Measurements from ENCODE around the gene PXMP4.
A peak's percentile ranks its signal among the peaks of the same experiment; 100 is the strongest.

The PXMP4 gene

DNA sequence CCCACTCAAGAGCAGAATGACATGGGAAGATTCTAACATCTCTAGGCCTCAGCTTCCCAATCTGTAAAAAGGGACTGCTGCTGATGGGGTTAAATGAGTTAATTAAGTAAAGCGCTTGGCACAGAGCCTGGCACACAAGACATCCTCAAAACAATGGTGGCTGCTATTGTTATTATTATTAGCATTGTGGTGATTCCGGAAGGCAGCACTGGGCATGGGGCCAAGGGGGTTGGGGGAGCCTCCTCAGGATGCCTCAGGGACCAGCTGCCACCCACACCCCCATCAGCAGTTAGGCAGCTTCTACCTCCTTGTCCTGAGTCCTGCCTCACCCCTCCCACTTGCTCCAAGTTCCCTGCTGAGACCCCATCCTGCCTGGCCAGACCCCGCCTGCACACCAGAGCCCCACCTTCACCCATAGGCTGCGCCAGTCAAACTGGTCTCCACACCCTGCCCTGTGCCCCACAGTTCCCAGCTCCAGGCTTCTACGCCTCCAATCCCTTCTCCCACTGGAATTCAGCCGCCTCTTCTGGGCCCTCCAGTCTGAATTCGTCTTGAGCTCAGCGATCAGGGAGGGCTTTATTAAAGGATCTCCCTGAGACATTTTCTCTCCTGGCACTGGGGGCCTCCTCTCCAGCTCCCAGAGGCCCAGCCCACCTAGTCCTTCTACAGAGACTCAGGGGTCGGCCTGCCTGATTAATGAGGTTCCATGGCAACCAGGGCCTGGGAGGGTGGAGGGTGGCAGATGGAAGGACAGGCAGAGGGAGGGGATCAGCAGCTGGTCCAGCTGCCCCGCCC, 35.4 kb downstream of the PXMP4 start:
- ATAC-seq (replicated peaks; ENCODE audit: extremely low read depth, poor library complexity, severe bottlenecking) = no peak
- H3K36me3 Mint-ChIP-seq (ENCODE audit: insufficient read depth) = peaks cover 3% of the 10 kb centered on the region
- H3K9me3 Mint-ChIP-seq = no peaks in the 10 kb centered on the region
- H3K27ac Mint-ChIP-seq (ENCODE audit: low read depth) = no peak overlapping the region
- H3K4me1 Mint-ChIP-seq = peaks cover 20% of the 10 kb centered on the region
- no peak for DNase-seq (ENCODE audit: low spot score in 2 of 2)
- no peaks in the 10 kb centered on the region for H3K27me3 Mint-ChIP-seq
- H3K4me3 Mint-ChIP-seq = peak overlapping the region; percentile 67

DNA sequence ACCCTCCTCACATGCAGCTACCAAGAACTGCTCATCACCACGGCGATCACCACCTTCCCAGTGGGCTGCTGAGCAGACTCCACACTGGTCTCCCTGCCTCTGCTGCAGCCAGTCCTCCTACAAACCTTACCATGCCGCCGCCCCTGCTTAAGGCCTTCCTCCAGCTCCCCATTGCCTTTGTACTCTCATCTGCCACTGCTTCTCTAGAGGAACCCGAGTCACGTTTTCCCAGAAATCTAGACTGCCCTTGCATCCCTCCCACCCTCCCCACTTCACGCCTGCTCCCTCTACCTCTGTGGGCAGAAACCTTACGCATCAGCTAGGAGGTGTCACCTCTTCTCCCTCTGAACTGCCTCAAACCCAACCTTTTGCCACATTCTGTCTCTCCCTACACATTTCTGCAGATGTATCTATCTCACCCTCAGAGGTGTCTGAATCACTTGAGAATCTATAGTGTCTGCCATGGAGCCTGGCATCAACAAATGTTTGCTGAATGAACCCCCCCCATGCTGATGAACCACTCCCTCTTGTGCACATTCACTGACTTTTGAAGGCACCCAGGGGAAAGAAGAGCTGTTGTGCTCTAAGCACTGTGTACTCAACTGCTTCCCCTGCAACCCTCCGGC, 38.3 kb downstream of the PXMP4 start:
- H3K27me3 Mint-ChIP-seq = no peaks in the 10 kb centered on the region
- H3K4me1 Mint-ChIP-seq = peaks cover 31% of the 10 kb centered on the region
- ATAC-seq (replicated peaks; ENCODE audit: extremely low read depth, poor library complexity, severe bottlenecking) = no peak
- H3K27ac Mint-ChIP-seq (ENCODE audit: low read depth) = peak overlapping the region; percentile 0
- H3K36me3 Mint-ChIP-seq (ENCODE audit: insufficient read depth) = peaks cover 3% of the 10 kb centered on the region
- no peak for DNase-seq (ENCODE audit: low spot score in 2 of 2)
- no peaks in the 10 kb centered on the region for H3K9me3 Mint-ChIP-seq
- H3K4me3 Mint-ChIP-seq = no peak overlapping the region

DNA sequence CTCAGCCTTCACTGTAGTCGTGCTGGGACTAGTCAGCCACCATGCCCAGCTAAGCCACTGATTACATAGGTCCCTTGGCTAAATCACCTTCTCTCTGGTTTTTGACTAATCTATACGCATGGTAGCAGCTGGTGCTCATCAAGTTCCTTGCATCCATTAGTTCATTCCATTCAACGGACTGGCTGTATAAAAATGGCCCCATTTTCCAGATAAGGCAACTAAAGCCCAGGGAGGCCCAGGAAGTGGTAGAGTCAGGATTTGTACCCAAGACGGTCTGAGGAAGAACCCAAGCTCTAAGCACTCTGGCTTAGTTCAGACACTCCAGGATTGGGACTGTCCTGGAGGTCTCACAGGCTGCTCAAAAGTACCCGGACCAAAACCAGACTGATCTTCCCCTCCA, 38.8 kb downstream of the PXMP4 start:
- H3K36me3 Mint-ChIP-seq (ENCODE audit: insufficient read depth) = peaks cover 1% of the 10 kb centered on the region
- H3K27me3 Mint-ChIP-seq = no peaks in the 10 kb centered on the region
- DNase-seq (ENCODE audit: low spot score in 2 of 2) (no peak), ATAC-seq (replicated peaks; ENCODE audit: extremely low read depth, poor library complexity, severe bottlenecking) (no peak)
- H3K9me3 Mint-ChIP-seq = no peaks in the 10 kb centered on the region
- no peak overlapping the region for H3K4me3 Mint-ChIP-seq
- peaks cover 25% of the 10 kb centered on the region for H3K4me1 Mint-ChIP-seq
- H3K27ac Mint-ChIP-seq (ENCODE audit: low read depth) = no peak overlapping the region

- Mint-ChIP-seq H3K9me3 (no peaks in the 10 kb centered on the region), H3K27ac (ENCODE audit: low read depth) (no peak overlapping the region), H3K27me3 (no peaks in the 10 kb centered on the region), H3K36me3 (ENCODE audit: insufficient read depth) (peaks cover 1% of the 10 kb centered on the region), H3K4me3 (no peak overlapping the region), H3K4me1 (peaks cover 25% of the 10 kb centered on the region)
- DNase-seq (ENCODE audit: low spot score in 2 of 2) = no peak
- ATAC-seq (replicated peaks; ENCODE audit: extremely low read depth, poor library complexity, severe bottlenecking) = no peak
Observed at GRCh38 chr20:33680686-33681085, 39.4 kb downstream of the PXMP4 start.

DNA sequence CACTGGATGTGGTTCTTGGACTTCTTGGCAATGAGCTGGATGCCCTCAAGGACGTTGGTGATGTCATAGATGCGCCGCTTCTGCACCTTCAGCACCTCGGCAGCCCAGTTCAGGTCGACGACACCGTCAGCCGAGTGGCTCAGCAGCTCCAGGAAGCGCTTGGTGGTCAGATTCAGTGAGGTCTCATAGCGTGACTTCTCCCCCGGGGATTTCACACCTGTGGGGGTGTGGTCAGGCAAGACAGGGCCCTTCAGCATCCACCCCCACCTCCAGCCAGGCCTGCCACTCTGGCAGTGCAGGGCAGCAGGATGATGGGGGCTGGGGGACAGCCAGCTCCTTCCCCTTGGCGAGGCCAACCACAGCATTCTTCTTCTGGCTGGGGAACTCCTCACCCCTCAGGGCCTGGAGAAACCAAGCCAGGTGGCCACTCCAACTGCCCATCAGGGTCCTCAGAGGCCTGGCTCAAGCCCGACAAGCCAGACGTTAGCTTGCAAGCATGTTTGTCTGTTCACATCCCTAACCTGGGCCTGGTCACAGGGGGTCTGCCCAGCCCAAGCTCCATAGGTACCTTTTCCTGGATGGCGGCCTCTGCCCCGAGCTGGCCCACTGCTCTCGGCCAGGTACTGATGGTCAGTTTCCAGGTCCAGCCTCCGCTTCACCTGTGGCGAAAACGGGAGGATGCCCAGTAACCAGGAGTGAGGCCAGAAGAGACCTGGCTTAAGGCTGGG, 40.2 kb downstream of the PXMP4 start:
- peaks cover 22% of the 10 kb centered on the region for H3K4me1 Mint-ChIP-seq
- ATAC-seq (replicated peaks; ENCODE audit: extremely low read depth, poor library complexity, severe bottlenecking) = peak; percentile 61
- peak in 1 of 2 donors; percentile 30 for DNase-seq (ENCODE audit: low spot score in 2 of 2)
- H3K27ac Mint-ChIP-seq (ENCODE audit: low read depth) = peak overlapping the region; percentile 84
- no peaks in the 10 kb centered on the region for H3K9me3 Mint-ChIP-seq
- no peaks in the 10 kb centered on the region for H3K27me3 Mint-ChIP-seq
- H3K4me3 Mint-ChIP-seq = peak overlapping the region; percentile 16
- H3K36me3 Mint-ChIP-seq (ENCODE audit: insufficient read depth) = peaks cover 1% of the 10 kb centered on the region

GRCh38 chr20:33677991-33678702, 42.0 kb downstream of the PXMP4 start:
- no peaks in the 10 kb centered on the region for H3K9me3 Mint-ChIP-seq
- peak overlapping the region; percentile 56 for H3K4me3 Mint-ChIP-seq
- peak overlapping the region; percentile 84 for H3K27ac Mint-ChIP-seq (ENCODE audit: low read depth)
- no peak for ATAC-seq (replicated peaks; ENCODE audit: extremely low read depth, poor library complexity, severe bottlenecking)
- DNase-seq (ENCODE audit: low spot score in 2 of 2) = no peak
- H3K27me3 Mint-ChIP-seq = no peaks in the 10 kb centered on the region
- H3K36me3 Mint-ChIP-seq (ENCODE audit: insufficient read depth) = peaks cover 2% of the 10 kb centered on the region
- H3K4me1 Mint-ChIP-seq = peaks cover 32% of the 10 kb centered on the region

- Mint-ChIP-seq H3K36me3 (ENCODE audit: insufficient read depth) (peaks cover 4% of the 10 kb centered on the region), H3K27me3 (no peaks in the 10 kb centered on the region), H3K27ac (ENCODE audit: low read depth) (no peak overlapping the region), H3K4me3 (no peak overlapping the region), H3K4me1 (peaks cover 37% of the 10 kb centered on the region), H3K9me3 (no peaks in the 10 kb centered on the region)
- ATAC-seq (replicated peaks; ENCODE audit: extremely low read depth, poor library complexity, severe bottlenecking) (no peak), DNase-seq (ENCODE audit: low spot score in 2 of 2) (no peak)
Observed at GRCh38 chr20:33676652-33677645, 43.2 kb downstream of the PXMP4 start.

DNA sequence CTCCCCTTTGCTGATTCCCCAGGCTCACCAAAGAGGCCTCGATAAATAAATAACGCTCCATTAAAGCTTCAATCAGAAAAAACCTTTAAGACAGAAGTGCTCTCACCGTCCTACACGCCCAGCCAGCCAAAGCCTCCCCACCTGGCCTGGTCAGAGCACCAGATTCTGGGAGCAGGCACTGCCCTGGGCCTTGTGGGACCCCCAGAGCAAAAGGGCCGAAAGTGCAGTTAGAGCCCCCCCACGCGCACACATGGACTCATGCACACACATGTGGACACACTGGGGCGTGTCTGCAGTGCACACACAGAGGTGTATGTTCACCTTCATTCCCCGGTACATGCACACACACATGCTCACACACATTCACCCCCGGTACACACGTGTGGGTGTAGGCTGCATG, 44.0 kb downstream of the PXMP4 start:
- no peak for DNase-seq (ENCODE audit: low spot score in 2 of 2)
- peak overlapping the region; percentile 11 for H3K4me3 Mint-ChIP-seq
- H3K4me1 Mint-ChIP-seq = peaks cover 37% of the 10 kb centered on the region
- peak overlapping the region; percentile 51 for H3K27ac Mint-ChIP-seq (ENCODE audit: low read depth)
- no peaks in the 10 kb centered on the region for H3K27me3 Mint-ChIP-seq
- peaks cover 4% of the 10 kb centered on the region for H3K36me3 Mint-ChIP-seq (ENCODE audit: insufficient read depth)
- H3K9me3 Mint-ChIP-seq = no peaks in the 10 kb centered on the region
- ATAC-seq (replicated peaks; ENCODE audit: extremely low read depth, poor library complexity, severe bottlenecking) = no peak

- Mint-ChIP-seq H3K27me3 (no peaks in the 10 kb centered on the region), H3K9me3 (no peaks in the 10 kb centered on the region), H3K36me3 (ENCODE audit: insufficient read depth) (peaks cover 4% of the 10 kb centered on the region), H3K4me3 (peak overlapping the region; percentile 91), H3K27ac (ENCODE audit: low read depth) (peak overlapping the region; percentile 51), H3K4me1 (peaks cover 37% of the 10 kb centered on the region)
- DNase-seq (ENCODE audit: low spot score in 2 of 2) (no peak), ATAC-seq (replicated peaks; ENCODE audit: extremely low read depth, poor library complexity, severe bottlenecking) (no peak)
Observed at GRCh38 chr20:33675136-33675959, 44.8 kb downstream of the PXMP4 start.

- peaks cover 33% of the 10 kb centered on the region for H3K4me1 Mint-ChIP-seq
Observed at GRCh38 chr20:33674294-33675135, 45.6 kb downstream of the PXMP4 start, which contains the start of gene NECAB3. TSS of gene NECAB3 (minus strand) at chr20:33674428. CDS start at chr20:33674352, 76 bp downstream.

More at GRCh38 chr20:33674294-33675135, 45.6 kb downstream of the PXMP4 start, which contains the start of gene NECAB3:
- Mint-ChIP-seq H3K27ac (ENCODE audit: low read depth) (peak within 1 kb of the TSS; percentile 55), H3K4me3 (peak within 1 kb of the TSS; percentile 91), H3K36me3 (ENCODE audit: insufficient read depth) (peaks cover 4% of the 10 kb centered on the region), H3K27me3 (no peaks in the 10 kb centered on the region), H3K9me3 (no peaks in the 10 kb centered on the region)
- DNase-seq (ENCODE audit: low spot score in 2 of 2) (no peak), ATAC-seq (replicated peaks; ENCODE audit: extremely low read depth, poor library complexity, severe bottlenecking) (peak; percentile 62)
